SK-N-MC (cell line): ENCODE data around the gene SH3D19.

Source experiments
- EZH2 ChIP-seq: fragments of 200-600 bp; sonication (generic); IDR thresholded peaks from one replicate; pipeline ENCODE4 v1.6.1; 2017; ENCODE audit warnings: antibody characterized with exemption
- FOXP2 ChIP-seq: optimal IDR thresholded peaks from 2 replicates; pipeline ENCODE3; 2011; ENCODE audit warnings: mild to moderate bottlenecking, moderate library complexity; ENCODE audit not compliant: insufficient read depth; ENCODE audit errors: extremely low read length, control extremely low read depth
- POLR2AphosphoS5 ChIP-seq: IDR thresholded peaks from 2 replicates; pipeline ENCODE4 v1.6.1; 2012; ENCODE audit warnings: mild to moderate bottlenecking, low read depth, low read length, borderline replicate concordance

DNA sequence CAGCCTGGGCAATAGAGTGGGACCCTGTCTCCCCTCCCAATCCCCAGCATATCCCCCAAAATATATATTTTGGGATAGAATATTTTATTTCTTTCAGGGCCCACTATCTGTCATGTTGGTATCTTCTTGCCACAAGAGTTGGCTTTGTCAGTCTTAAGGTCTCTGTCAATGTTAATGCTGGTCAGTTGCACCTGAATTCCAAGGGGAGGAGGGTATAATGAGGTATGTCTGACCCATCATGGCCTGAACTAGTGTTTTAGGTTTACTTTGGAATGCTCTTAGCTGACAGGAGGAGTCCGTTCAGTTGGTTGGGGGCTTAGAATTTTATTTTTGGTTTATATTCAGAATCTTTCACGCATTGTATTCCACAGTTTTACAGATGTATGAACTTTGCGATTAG is 232.2 kb downstream of the SH3D19 start:
- TF ChIP-seq EZH2 (no peak), POLR2AphosphoS5 (no peak), FOXP2 (no peak)
